Kidney tubule cell (primary cell): Measurements from ENCODE around the gene AP1M1.

Experiments
- DNase-seq: peaks from one replicate; pipeline ENCODE4 v3.0.0-alpha.2; 2018; ENCODE audit warnings: low spot score

Gene AP1M1

GRCh38 chr19:16232127-16232526, 34.4 kb downstream of the AP1M1 start:
- no peak for DNase-seq

GRCh38 chr19:16232568-16232967, 34.9 kb downstream of the AP1M1 start:
- DNase-seq = no peak

- no peak for DNase-seq
These were observed 35.5 kb downstream of the AP1M1 start for GRCh38 chr19:16233081-16233776.

- DNase-seq = no peak
These were observed 36.3 kb downstream of the AP1M1 start for GRCh38 chr19:16233836-16234551.

- DNase-seq = no peak
These were observed 37.1 kb downstream of the AP1M1 start for GRCh38 chr19:16234552-16235445.

GRCh38 chr19:16235811-16236652, 38.3 kb downstream of the AP1M1 start:
- DNase-seq = no peak

GRCh38 chr19:16244091-16244490, 46.4 kb downstream of the AP1M1 start:
- DNase-seq = no peak

- DNase-seq = peak; percentile 71
These were observed 49.9 kb downstream of the AP1M1 start for GRCh38 chr19:16247353-16248182.

GRCh38 chr19:16248380-16249023, 50.8 kb downstream of the AP1M1 start:
- DNase-seq = no peak

- no peak for DNase-seq
These were observed 52.2 kb downstream of the AP1M1 start for GRCh38 chr19:16249826-16250404.

GRCh38 chr19:16252459-16253205, 54.9 kb downstream of the AP1M1 start:
- DNase-seq = no peak

- no peak for DNase-seq
These were observed 57.2 kb downstream of the AP1M1 start for GRCh38 chr19:16254851-16255408.

GRCh38 chr19:16257509-16258002, 59.8 kb downstream of the AP1M1 start:
- no peak for DNase-seq

- no peak for DNase-seq
These were observed 60.8 kb downstream of the AP1M1 start for GRCh38 chr19:16258440-16258903.

GRCh38 chr19:16259385-16260159, 61.9 kb downstream of the AP1M1 start:
- peak; percentile 60 for DNase-seq

GRCh38 chr19:16260160-16260811, 62.6 kb downstream of the AP1M1 start:
- DNase-seq = no peak

- no peak for DNase-seq
These were observed 63.1 kb downstream of the AP1M1 start for GRCh38 chr19:16260812-16261161.
